AG04449 (cell line): ENCODE measurements around the gene SLC9A2.

ENCODE experiments used
- CTCF ChIA-PET: fragments of 350-600 bp; formaldehyde crosslinking; extraction: SDS; loops from one replicate; lab custom pipeline; 2021; ENCODE audit warnings: antibody characterized with exemption; lab: Yijun Ruan, JAX
- POLR2A ChIA-PET: fragments of 400-600, 350-600 bp; formaldehyde crosslinking; extraction: SDS; loops from one replicate; lab custom pipeline; 2020; ENCODE audit warnings: antibody characterized with exemption, inconsistent platforms; lab: Yijun Ruan, JAX
- DNase-seq: peaks from one replicate; pipeline ENCODE4 v3.0.0-alpha.2; 2010; ENCODE audit warnings: low read depth, low spot score
- H3K4me3 ChIP-seq: 2 replicates; pipeline ENCODE4 v1.5.1; 2011; ENCODE audit warnings: low read depth, mild to moderate bottlenecking, control low read depth, low read length
- CTCF ChIP-seq: IDR thresholded peaks from one replicate; pipeline ENCODE4 v1.5.1; 2011; ENCODE audit warnings: mild to moderate bottlenecking, moderate library complexity, low read length, control low read depth, inconsistent platforms; ENCODE audit not compliant: insufficient read depth; ENCODE audit errors: missing control alignments

The SLC9A2 gene

GRCh38 chr2:102736410-102737409 is 117.4 kb downstream of the SLC9A2 start:
- peak overlapping the region; percentile 86 for H3K4me3 ChIP-seq
- POLR2A ChIA-PET: interaction anchor here (0.6 kb wide), 1 partner anchor 161 kb away, joined by 3 read pairs; no protein-coding TSS in a partner anchor
- CTCF ChIA-PET: interaction anchor here (1.1 to 5.7 kb wide), 4 partner anchors 15 to 70 kb away, joined by 3 to 48 read pairs (median 4); no protein-coding TSS in a partner anchor
- no peak for DNase-seq
- TF ChIP-seq CTCF: no peak

- POLR2A ChIA-PET: no interaction called here
Measured at GRCh38 chr2:102737431-102737830, 118.1 kb downstream of the SLC9A2 start.

GRCh38 chr2:102743259-102743658 is 123.9 kb downstream of the SLC9A2 start:
- CTCF ChIA-PET: interaction anchor here (4.2 kb wide), 1 partner anchor 10 kb away, joined by 25 read pairs; no protein-coding TSS in a partner anchor

More at GRCh38 chr2:102737431-102737830, 118.1 kb downstream of the SLC9A2 start:
- no peak for TF ChIP-seq CTCF
- CTCF ChIA-PET: interaction anchor here (1.1 to 5.7 kb wide), 4 partner anchors 14 to 69 kb away, joined by 3 to 48 read pairs (median 4); no protein-coding TSS in a partner anchor
- no peak for DNase-seq
- no peak overlapping the region; the same call in 1 of the 2 replicates for H3K4me3 ChIP-seq

GRCh38 chr2:102748107-102748506 is 128.8 kb downstream of the SLC9A2 start:
- ChIA-PET POLR2A (no interaction called here), CTCF (interaction anchor here (9.5 kb wide), 1 partner anchor 54 kb away, joined by 125 read pairs; no protein-coding TSS in a partner anchor)
- no peak for TF ChIP-seq CTCF
- no peak for DNase-seq
- H3K4me3 ChIP-seq: no peak overlapping the region

More at GRCh38 chr2:102743259-102743658, 123.9 kb downstream of the SLC9A2 start:
- POLR2A ChIA-PET: no interaction called here
- no peak overlapping the region for H3K4me3 ChIP-seq
- DNase-seq: no peak
- no peak for TF ChIP-seq CTCF

- POLR2A ChIA-PET: no interaction called here
- no peak overlapping the region for H3K4me3 ChIP-seq
- DNase-seq: no peak
- CTCF ChIA-PET: interaction anchor here (6.7 to 9.5 kb wide), 2 partner anchors 13 to 53 kb away, joined by 87 to 125 read pairs; partner anchors contain the start of gene TMEM182
- no peak for TF ChIP-seq CTCF
Measured at GRCh38 chr2:102749938-102750337, 130.6 kb downstream of the SLC9A2 start.
